Lung (tissue), 12 donors: ENCODE data around the gene SPOPL. TPM values are rescaled to one million over a fixed set of nuclear protein-coding genes. Genes with fewer than 3 reads are reported as not detected.
"Not testable (repeated sequence)": the region's sequence is repeated elsewhere in the genome, so short reads cannot be mapped to it uniquely, and the experiment has no call there.

Experiments used
- ATAC-seq: fragments of 200-7000 bp; cut with Tn5 transposase; one replicate; pipeline ENCODE4 v1.9.1; 2020; ENCODE audit warnings: moderate number of reproducible peaks; ENCODE audit not compliant: insufficient read depth, low FRiP score
- DNase-seq, 3 donors: peaks; one replicate each; pipeline ENCODE4 v3.0.0-alpha.2; 2013 to 2017
- H3K27ac ChIP-seq, 2 donors: one replicate each; pipeline ENCODE4 v1.5.1; 2013; ENCODE audit warnings: mild to moderate bottlenecking in 2 of 2, moderate library complexity in 2 of 2, control low read depth in 1 of 2, inconsistent platforms in 1 of 2, low read depth in 1 of 2, low read length in 1 of 2
- H3K27me3 ChIP-seq, 3 donors: one replicate each; pipeline ENCODE4 v1.5.1; 2013; ENCODE audit warnings: low read length in 2 of 3; ENCODE audit not compliant: control insufficient read depth in 3 of 3, insufficient read depth in 3 of 3
- H3K36me3 ChIP-seq, 4 donors: one replicate each; pipeline ENCODE4 v1.5.1; 2013; ENCODE audit warnings: low read length in 4 of 4, mild to moderate bottlenecking in 1 of 4, moderate library complexity in 1 of 4; ENCODE audit not compliant: control insufficient read depth in 4 of 4, insufficient read depth in 4 of 4
- H3K4me1 ChIP-seq, 5 donors: one replicate each; pipeline ENCODE4 v1.5.1; 2013; ENCODE audit warnings: low read length in 5 of 5, mild to moderate bottlenecking in 2 of 5, moderate library complexity in 1 of 5; ENCODE audit not compliant: control insufficient read depth in 5 of 5, insufficient read depth in 5 of 5
- H3K4me3 ChIP-seq: one replicate; pipeline ENCODE4 v1.5.1; 2013; ENCODE audit warnings: mild to moderate bottlenecking, control low read depth, moderate library complexity
- H3K9ac ChIP-seq, 2 donors: one replicate each; pipeline ENCODE4 v1.5.1; 2013; ENCODE audit warnings: low read length in 2 of 2, control low read depth in 1 of 2; ENCODE audit not compliant: insufficient read depth in 1 of 2
- H3K9me3 ChIP-seq, 4 donors: one replicate each; pipeline ENCODE4 v1.5.1; 2013; ENCODE audit warnings: low read length in 3 of 4, mild to moderate bottlenecking in 1 of 4, moderate library complexity in 1 of 4; ENCODE audit not compliant: control insufficient read depth in 4 of 4, insufficient read depth in 3 of 4
- CTCF ChIP-seq: IDR thresholded peaks from 2 replicates; pipeline ENCODE4 v1.5.1; 2012; ENCODE audit warnings: mild to moderate bottlenecking; ENCODE audit errors: control extremely low read depth, extremely low read depth
- WGBS, 2 donors: extraction: QIAGEN DNeasy Blood & Tissue Kit; methylation state at CpG; one replicate each; pipeline ENCODE4 v1.1.7; 2013; 5-methylcytosine and 5-hydroxymethylcytosine counted together
- polyA plus RNA-seq, 2 donors: library from polyadenylated mRNA; stranded (reverse); fragments of 200-250 nt; gene quantifications; one replicate each; pipeline ENCODE4 v1.2.1, GENCODE V29; 2013
- total RNA-seq, 2 donors: library from RNA; depleted of rRNA in 1 of 2; stranded (reverse); fragments of >200 nt in 1 of 2; gene quantifications; one replicate each; pipeline ENCODE4 v1.2.1, GENCODE V29; 2014 to 2021
- donor health status: control.
- donor health status: control.
- donor health status: Bipolar disorder and iron deficiency.
- donor health status: healthy.
- donor health status: DM: yes; HTN: yes; CAD: no.

The SPOPL gene
- total and polyA plus RNA-seq, 4 donors = 4.4 to 39.7 (median 18.2) TPM

- ATAC-seq (no peak), DNase-seq (no peak)
- WGBS, 2 donors = 86 to 87% methylated on average over 12 of the region's 12 CpGs
Observed at GRCh38 chr2:138537170-138537915, 35.8 kb downstream of the SPOPL start.

GRCh38 chr2:138544206-138544605 lies 42.6 kb downstream of the SPOPL start:
- H3K4me3 ChIP-seq, ATAC-seq, H3K9ac ChIP-seq, H3K36me3 ChIP-seq, H3K9me3 ChIP-seq, H3K27me3 ChIP-seq, H3K27ac ChIP-seq, H3K4me1 ChIP-seq, DNase-seq: not testable (repeated sequence)
- WGBS, 2 donors = 96 to 98% methylated on average over 12 of the region's 12 CpGs

More at GRCh38 chr2:138537170-138537915, 35.8 kb downstream of the SPOPL start:
- Histone ChIP-seq H3K27me3 (no peaks in the 10 kb centered on the region), H3K27ac (no peak overlapping the region), H3K36me3 (peaks cover 0 to 6% (median 2%) of the 10 kb centered on the region in 4 donors), H3K4me3 (no peak overlapping the region), H3K9ac (no peak overlapping the region), H3K9me3 (peaks cover 0 to 3% (median 0%) of the 10 kb centered on the region in 4 donors), H3K4me1 (no peaks in the 10 kb centered on the region)
- no peak for TF ChIP-seq CTCF

- no peak overlapping the region for H3K27ac ChIP-seq
- H3K36me3 ChIP-seq = peaks cover 0 to 10% (median 4%) of the 10 kb centered on the region in 4 donors
- H3K4me1 ChIP-seq = peaks cover 0 to 2% (median 0%) of the 10 kb centered on the region in 5 donors
- DNase-seq = no peak
- H3K4me3 ChIP-seq = no peak overlapping the region
- H3K9ac ChIP-seq = no peak overlapping the region
- TF ChIP-seq CTCF = no peak
- H3K27me3 ChIP-seq = no peaks in the 10 kb centered on the region
- H3K9me3 ChIP-seq = no peaks in the 10 kb centered on the region
- no peak for ATAC-seq
Observed at GRCh38 chr2:138548796-138549195, 47.2 kb downstream of the SPOPL start.

GRCh38 chr2:138550172-138550571 lies 48.6 kb downstream of the SPOPL start:
- no peak overlapping the region for H3K4me3 ChIP-seq
- peaks cover 1 to 14% (median 7%) of the 10 kb centered on the region in 4 donors for H3K36me3 ChIP-seq
- H3K27me3 ChIP-seq = no peaks in the 10 kb centered on the region
- WGBS, 2 donors = 91 to 92% methylated on average over 4 of the region's 4 CpGs
- H3K27ac ChIP-seq = no peak overlapping the region
- no peak overlapping the region for H3K9ac ChIP-seq
- H3K9me3 ChIP-seq = no peaks in the 10 kb centered on the region
- TF ChIP-seq CTCF = no peak
- DNase-seq = no peak
- peaks cover 0 to 2% (median 0%) of the 10 kb centered on the region in 5 donors for H3K4me1 ChIP-seq
- no peak for ATAC-seq
